Thoracic aorta (tissue), 2 donors: Measurements from ENCODE around the gene TESK2. TPM values are rescaled to one million over a fixed set of nuclear protein-coding genes. Genes with fewer than 3 reads are reported as not detected.

ENCODE experiments used
- ATAC-seq: fragments of 150-250 bp; one replicate; pipeline ENCODE4 v1.8.0; 2017; ENCODE audit warnings: low read depth; ENCODE audit not compliant: insufficient number of reproducible peaks, low FRiP score
- DNase-seq: peaks from one replicate; pipeline ENCODE4 v3.0.0-alpha.2; 2020; ENCODE audit warnings: low spot score
- H3K27ac ChIP-seq, 2 donors: fragments of 200-600 bp; sonication (generic); 1 replicate in 1 of 2; 2 replicates in 1 of 2; pipeline ENCODE4 v1.5.1; 2016; ENCODE audit warnings: mild to moderate bottlenecking in 2 of 2, moderate library complexity in 2 of 2
- H3K27me3 ChIP-seq: fragments of 200-600 bp; sonication (generic); replicated peaks from 2 replicates; pipeline ENCODE4 v1.6.0; 2016; ENCODE audit warnings: mild to moderate bottlenecking; ENCODE audit not compliant: insufficient read depth
- H3K36me3 ChIP-seq: fragments of 200-600 bp; sonication (generic); one replicate; pipeline ENCODE4 v1.5.1; 2016
- H3K4me1 ChIP-seq, 2 donors: fragments of 200-600 bp; sonication (generic); 1 replicate in 1 of 2; 2 replicates in 1 of 2; pipeline versions ENCODE4 v1.5.1 to v1.6.0; 2016; ENCODE audit warnings: low read depth in 2 of 2, mild to moderate bottlenecking in 1 of 2; ENCODE audit not compliant: control insufficient read depth in 1 of 2
- H3K4me3 ChIP-seq: fragments of 200-600 bp; sonication (generic); 2 replicates; pipeline ENCODE4 v1.5.1; 2016; ENCODE audit warnings: mild to moderate bottlenecking
- H3K9me3 ChIP-seq: fragments of 200-600 bp; sonication (generic); 2 replicates; pipeline ENCODE4 v1.5.1; 2016
- CTCF ChIP-seq: fragments of 200-600 bp; sonication (generic); IDR thresholded peaks from one replicate; pipeline ENCODE4 v1.5.1; 2019; ENCODE audit warnings: antibody characterized with exemption
- total RNA-seq, 2 donors: library from RNA; depleted of rRNA; stranded (reverse); fragments of >200 nt; gene quantifications; one replicate each; pipeline versions ENCODE4 v1.1.0 to v1.2.3, GENCODE V29; 2016

The TESK2 gene
- total RNA-seq, 2 donors from 2014 or later: 3.5 to 7.6 TPM

GRCh38 chr1:45380125-45380524 lies 110.8 kb downstream of the TESK2 start:
- Histone ChIP-seq H3K36me3 (no peaks in the 10 kb centered on the region), H3K27ac (no peak overlapping the region), H3K4me3 (no peak overlapping the region), H3K27me3 (no peaks in the 10 kb centered on the region), H3K9me3 (no peaks in the 10 kb centered on the region), H3K4me1 (peaks cover 0 to 14% of the 10 kb centered on the region in 2 donors)
- TF ChIP-seq CTCF: no peak
- DNase-seq: no peak
- ATAC-seq: no peak

- H3K27ac ChIP-seq: no peak overlapping the region
- peaks cover 0 to 16% of the 10 kb centered on the region in 2 donors for H3K4me1 ChIP-seq
- DNase-seq (no peak), ATAC-seq (no peak)
- H3K27me3 ChIP-seq: no peaks in the 10 kb centered on the region
- TF ChIP-seq CTCF: no peak
- no peak overlapping the region for H3K4me3 ChIP-seq
- no peaks in the 10 kb centered on the region for H3K9me3 ChIP-seq
- no peaks in the 10 kb centered on the region for H3K36me3 ChIP-seq
Observed at GRCh38 chr1:45379524-45379923, 111.4 kb downstream of the TESK2 start.

- Histone ChIP-seq H3K27me3 (no peaks in the 10 kb centered on the region), H3K27ac (no peak overlapping the region), H3K4me3 (no peak overlapping the region), H3K9me3 (no peaks in the 10 kb centered on the region), H3K36me3 (no peaks in the 10 kb centered on the region), H3K4me1 (peaks cover 3 to 26% of the 10 kb centered on the region in 2 donors)
- TF ChIP-seq CTCF: no peak
- no peak for DNase-seq
- ATAC-seq: no peak
Observed at GRCh38 chr1:45378184-45378583, 112.8 kb downstream of the TESK2 start.

GRCh38 chr1:45375104-45376090 lies 115.6 kb downstream of the TESK2 start:
- no peaks in the 10 kb centered on the region for H3K36me3 ChIP-seq
- ATAC-seq: no peak
- peak overlapping the region; percentile 21 to 36 for H3K27ac ChIP-seq
- H3K4me3 ChIP-seq: no peak overlapping the region
- peaks cover 3 to 26% of the 10 kb centered on the region in 2 donors for H3K4me1 ChIP-seq
- no peaks in the 10 kb centered on the region for H3K27me3 ChIP-seq
- H3K9me3 ChIP-seq: no peaks in the 10 kb centered on the region
- DNase-seq: no peak
- TF ChIP-seq CTCF: no peak

GRCh38 chr1:45373573-45373972 lies 117.4 kb downstream of the TESK2 start:
- Histone ChIP-seq H3K4me1 (peaks cover 3 to 26% of the 10 kb centered on the region in 2 donors), H3K4me3 (no peak overlapping the region), H3K36me3 (no peaks in the 10 kb centered on the region), H3K27me3 (no peaks in the 10 kb centered on the region), H3K9me3 (no peaks in the 10 kb centered on the region), H3K27ac (no peak overlapping the region)
- ATAC-seq: no peak
- no peak for TF ChIP-seq CTCF
- no peak for DNase-seq
